ENCODE data around the gene CKB. TPM values are rescaled to one million over a fixed set of nuclear protein-coding genes. Genes with fewer than 3 reads are reported as not detected.
A peak's percentile ranks its signal among the peaks of the same experiment; 100 is the strongest.

CKB gene
- total RNA-seq, 1 donor from 2014 or later: 139 TPM

- Mint-ChIP-seq H3K36me3 (ENCODE audit: low read depth) (peaks cover 20% of the 10 kb centered on the region), H3K27me3 (ENCODE audit: low read depth) (no peaks in the 10 kb centered on the region), H3K9me3 (ENCODE audit: low read depth) (no peaks in the 10 kb centered on the region), H3K27ac (ENCODE audit: unreplicated experiment) (no peak overlapping the region), H3K4me3 (ENCODE audit: unreplicated experiment) (no peak overlapping the region), H3K4me1 (ENCODE audit: low read depth) (peaks cover 12% of the 10 kb centered on the region)
- peak; percentile 55 for DNase-seq (ENCODE audit: low spot score)
- TF ChIP-seq CTCF (IDR thresholded peaks at IDR 0.05): no peak
Measured at GRCh38 chr14:103509864-103510723, 12.5 kb downstream of the CKB start.

- DNase-seq (ENCODE audit: low spot score): no peak
- Mint-ChIP-seq H3K27ac (ENCODE audit: unreplicated experiment) (no peak overlapping the region), H3K4me1 (ENCODE audit: low read depth) (peaks cover 12% of the 10 kb centered on the region), H3K27me3 (ENCODE audit: low read depth) (no peaks in the 10 kb centered on the region), H3K36me3 (ENCODE audit: low read depth) (peaks cover 28% of the 10 kb centered on the region), H3K9me3 (ENCODE audit: low read depth) (no peaks in the 10 kb centered on the region), H3K4me3 (ENCODE audit: unreplicated experiment) (no peak overlapping the region)
- TF ChIP-seq CTCF (IDR thresholded peaks at IDR 0.05): no peak
Measured at GRCh38 chr14:103508521-103509329, 13.9 kb downstream of the CKB start.

- no peaks in the 10 kb centered on the region for H3K9me3 Mint-ChIP-seq (ENCODE audit: low read depth)
- DNase-seq (ENCODE audit: low spot score): no peak
- no peak overlapping the region for H3K4me3 Mint-ChIP-seq (ENCODE audit: unreplicated experiment)
- peaks cover 33% of the 10 kb centered on the region for H3K36me3 Mint-ChIP-seq (ENCODE audit: low read depth)
- TF ChIP-seq CTCF (IDR thresholded peaks at IDR 0.05): no peak
- H3K4me1 Mint-ChIP-seq (ENCODE audit: low read depth): peaks cover 6% of the 10 kb centered on the region
- H3K27ac Mint-ChIP-seq (ENCODE audit: unreplicated experiment): no peak overlapping the region
- no peaks in the 10 kb centered on the region for H3K27me3 Mint-ChIP-seq (ENCODE audit: low read depth)
Measured at GRCh38 chr14:103507751-103508150, 14.9 kb downstream of the CKB start.

GRCh38 chr14:103504991-103505565, 17.6 kb downstream of the CKB start:
- no peak overlapping the region for H3K27ac Mint-ChIP-seq (ENCODE audit: unreplicated experiment)
- DNase-seq (ENCODE audit: low spot score): no peak
- H3K4me3 Mint-ChIP-seq (ENCODE audit: unreplicated experiment): no peak overlapping the region
- H3K4me1 Mint-ChIP-seq (ENCODE audit: low read depth): peaks cover 16% of the 10 kb centered on the region
- peak; percentile 32 for TF ChIP-seq CTCF (IDR thresholded peaks at IDR 0.05)
- H3K36me3 Mint-ChIP-seq (ENCODE audit: low read depth): peaks cover 36% of the 10 kb centered on the region
- no peaks in the 10 kb centered on the region for H3K27me3 Mint-ChIP-seq (ENCODE audit: low read depth)
- H3K9me3 Mint-ChIP-seq (ENCODE audit: low read depth): no peaks in the 10 kb centered on the region

DNA sequence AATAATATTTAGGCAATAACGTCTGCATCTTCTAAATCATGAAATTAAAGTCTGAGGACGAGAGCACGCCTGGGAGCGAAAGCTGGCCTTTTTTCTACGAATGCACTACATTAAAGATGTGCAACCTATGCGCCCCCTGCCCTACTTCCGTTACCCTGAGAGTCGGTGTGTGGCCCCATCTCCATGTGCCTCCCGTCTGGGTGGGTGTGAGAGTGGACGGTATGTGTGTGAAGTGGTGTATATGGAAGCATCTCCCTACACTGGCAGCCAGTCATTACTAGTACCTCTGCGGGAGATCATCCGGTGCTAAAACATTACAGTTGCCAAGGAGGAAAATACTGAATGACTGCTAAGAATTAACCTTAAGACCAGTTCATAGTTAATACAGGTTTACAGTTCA, 19.3 kb downstream of the CKB start:
- peaks cover 27% of the 10 kb centered on the region for H3K36me3 Mint-ChIP-seq (ENCODE audit: low read depth)
- TF ChIP-seq CTCF (IDR thresholded peaks at IDR 0.05): no peak
- no peak overlapping the region for H3K4me3 Mint-ChIP-seq (ENCODE audit: unreplicated experiment)
- DNase-seq (ENCODE audit: low spot score): no peak
- no peak overlapping the region for H3K27ac Mint-ChIP-seq (ENCODE audit: unreplicated experiment)
- no peaks in the 10 kb centered on the region for H3K9me3 Mint-ChIP-seq (ENCODE audit: low read depth)
- peaks cover 21% of the 10 kb centered on the region for H3K4me1 Mint-ChIP-seq (ENCODE audit: low read depth)
- no peaks in the 10 kb centered on the region for H3K27me3 Mint-ChIP-seq (ENCODE audit: low read depth)

All from chondrocyte (in vitro differentiated cells).